CMK (cell line): Measurements from ENCODE around the gene TBPL1.
"Not testable (repeated sequence)": the region's sequence is repeated elsewhere in the genome, so short reads cannot be mapped to it uniquely, and the experiment has no call there.

ENCODE experiments used
- DNase-seq: peaks from one replicate; pipeline ENCODE4 v3.0.0-alpha.2; 2010; ENCODE audit warnings: low read depth

TBPL1 gene

DNA sequence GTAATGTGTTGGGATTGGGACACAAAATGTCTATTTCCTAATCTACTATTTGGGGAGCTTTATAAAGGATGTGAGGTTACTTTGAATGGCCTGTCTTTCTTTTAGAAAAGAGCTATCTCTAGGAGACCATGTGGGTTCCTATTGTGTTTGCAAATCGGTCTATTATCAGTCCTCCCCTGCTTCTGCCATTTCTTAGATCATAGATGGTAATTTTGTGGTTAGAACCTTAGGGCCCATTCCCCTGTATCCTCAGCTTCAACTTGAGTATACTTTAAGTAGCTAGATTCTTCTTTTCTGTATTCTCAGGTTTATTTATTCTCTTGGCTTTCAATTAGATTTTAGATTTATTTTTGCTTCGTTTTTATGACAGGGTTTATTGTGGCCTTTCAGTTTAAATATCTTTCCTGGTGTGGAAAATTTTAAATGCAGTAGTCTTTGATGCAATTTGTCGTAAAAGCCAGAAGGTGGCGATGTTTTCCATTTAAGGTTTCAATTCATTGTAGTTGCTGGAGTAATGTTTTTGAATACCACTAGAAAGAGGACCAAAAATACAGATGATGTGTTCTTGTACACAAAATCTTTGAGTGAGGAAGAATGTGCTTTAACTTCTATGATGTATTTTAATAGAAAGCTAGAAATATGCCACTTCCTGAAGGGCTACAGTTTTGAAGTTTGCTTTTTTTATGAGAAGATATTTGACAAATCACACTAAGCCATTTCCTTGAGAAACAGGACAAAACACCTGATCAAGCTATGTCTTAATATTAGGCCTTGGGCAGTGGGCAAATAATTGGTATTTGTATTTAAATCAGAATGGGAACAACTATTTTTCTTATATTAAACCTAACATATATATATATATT, 20.3 kb downstream of the TBPL1 start:
- no peak for DNase-seq

DNA sequence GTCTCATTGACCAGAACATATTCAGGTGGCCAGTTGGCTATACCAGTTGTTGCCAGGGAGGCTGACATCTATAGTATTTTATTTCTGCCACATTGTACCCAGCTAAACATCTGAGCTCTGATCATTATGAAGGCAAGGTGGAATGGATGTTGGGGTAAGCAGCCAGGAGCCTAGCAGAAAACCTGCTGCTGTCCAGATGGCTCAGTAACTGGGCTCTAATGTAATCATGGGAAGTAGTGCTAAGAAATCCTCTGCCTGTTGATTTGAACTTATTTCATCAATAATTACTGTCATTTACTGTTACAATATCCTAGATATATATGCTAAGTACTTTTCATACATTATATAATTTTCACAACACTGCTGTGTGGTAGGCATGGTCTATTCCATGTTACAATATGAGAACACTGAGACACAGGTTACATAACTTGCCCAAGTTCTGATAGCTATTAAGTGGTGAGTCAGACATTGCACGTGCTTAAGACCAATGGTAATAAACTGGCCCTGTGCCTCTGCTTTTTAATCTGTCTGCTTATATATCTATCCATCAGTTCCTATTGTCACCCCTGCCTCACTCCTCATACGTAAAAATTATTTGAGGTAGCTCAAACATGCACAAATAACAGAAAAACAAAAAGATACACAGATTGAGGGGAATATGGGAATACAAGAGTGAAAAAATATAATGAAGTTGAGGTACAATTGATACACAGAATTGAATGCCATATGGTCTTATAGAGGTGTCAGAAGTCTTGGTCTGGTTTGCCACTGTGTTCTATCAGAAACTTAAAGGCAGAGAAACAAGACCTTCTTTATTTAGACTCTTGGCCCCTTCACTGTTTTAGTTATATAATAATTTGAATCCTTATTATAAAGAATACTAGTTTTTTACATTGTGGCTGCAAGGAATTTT, 25.2 kb downstream of the TBPL1 start:
- no peak for DNase-seq

DNA sequence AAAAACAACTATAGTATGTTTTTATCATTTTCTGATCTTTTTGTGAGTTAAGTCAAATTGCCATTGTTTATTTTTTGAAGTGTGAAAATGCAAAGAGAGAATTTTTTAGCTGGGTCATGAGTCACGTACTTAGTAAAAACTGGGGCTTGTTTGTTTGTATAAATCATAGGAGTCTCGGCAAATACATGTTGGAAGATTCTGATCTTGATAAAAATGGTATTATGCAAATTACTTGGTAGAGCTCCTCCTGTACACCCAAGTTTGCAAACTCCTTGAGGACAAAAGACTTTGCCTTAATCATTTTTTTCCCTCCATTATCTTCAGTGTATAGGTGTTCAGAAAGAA, 25.8 kb downstream of the TBPL1 start:
- DNase-seq = no peak

DNA sequence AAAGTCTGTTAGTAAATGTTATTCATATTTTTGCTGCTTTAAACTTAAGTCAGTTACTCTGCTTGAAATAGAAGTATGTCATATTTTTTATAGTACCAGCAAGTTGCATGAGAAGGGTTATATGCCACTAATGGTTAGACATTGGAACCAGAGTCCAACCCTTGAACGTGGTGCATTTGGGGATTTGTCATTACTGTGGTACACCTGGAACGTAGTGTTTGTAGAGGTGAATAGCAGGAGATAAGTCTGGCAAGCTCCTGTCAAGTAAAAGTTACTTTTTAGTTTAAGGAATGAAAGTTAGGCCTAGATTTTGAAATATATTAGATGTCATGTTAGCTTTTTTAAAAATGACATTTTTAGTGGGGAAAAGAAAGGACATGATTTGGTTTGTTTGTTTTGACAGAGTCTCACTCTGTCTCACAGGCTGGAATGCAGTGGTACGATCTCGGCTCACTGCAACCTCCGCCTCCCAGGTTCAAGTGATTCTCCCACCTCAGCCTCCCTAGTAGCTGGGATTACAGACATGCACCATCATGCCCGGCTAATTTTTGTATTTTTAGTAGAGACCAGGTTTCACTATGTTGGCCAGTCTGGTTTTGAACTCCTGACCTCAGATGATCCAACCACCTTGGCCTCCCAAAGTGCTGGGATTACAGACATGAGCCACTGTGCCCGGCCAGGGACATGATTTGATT, 26.4 kb downstream of the TBPL1 start:
- not testable (repeated sequence) for DNase-seq

DNA sequence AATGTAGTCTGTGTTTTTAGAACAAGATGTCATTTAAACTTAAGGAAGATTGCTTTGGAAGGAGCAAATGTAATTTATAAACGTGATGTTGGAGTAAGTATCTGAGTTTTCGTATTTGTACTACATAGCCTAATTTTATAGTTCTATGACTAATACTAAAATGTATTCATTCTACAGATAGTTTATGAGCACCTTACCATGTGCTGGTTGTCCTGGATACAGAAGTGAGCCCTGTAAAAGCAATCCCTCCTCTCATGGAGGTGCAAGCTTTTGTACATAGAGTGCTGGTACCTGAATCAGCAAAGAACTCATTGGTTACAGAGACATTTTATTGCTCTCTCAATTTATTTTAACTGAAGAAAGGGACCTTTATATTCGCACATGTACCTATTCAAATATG, 27.1 kb downstream of the TBPL1 start:
- no peak for DNase-seq

DNA sequence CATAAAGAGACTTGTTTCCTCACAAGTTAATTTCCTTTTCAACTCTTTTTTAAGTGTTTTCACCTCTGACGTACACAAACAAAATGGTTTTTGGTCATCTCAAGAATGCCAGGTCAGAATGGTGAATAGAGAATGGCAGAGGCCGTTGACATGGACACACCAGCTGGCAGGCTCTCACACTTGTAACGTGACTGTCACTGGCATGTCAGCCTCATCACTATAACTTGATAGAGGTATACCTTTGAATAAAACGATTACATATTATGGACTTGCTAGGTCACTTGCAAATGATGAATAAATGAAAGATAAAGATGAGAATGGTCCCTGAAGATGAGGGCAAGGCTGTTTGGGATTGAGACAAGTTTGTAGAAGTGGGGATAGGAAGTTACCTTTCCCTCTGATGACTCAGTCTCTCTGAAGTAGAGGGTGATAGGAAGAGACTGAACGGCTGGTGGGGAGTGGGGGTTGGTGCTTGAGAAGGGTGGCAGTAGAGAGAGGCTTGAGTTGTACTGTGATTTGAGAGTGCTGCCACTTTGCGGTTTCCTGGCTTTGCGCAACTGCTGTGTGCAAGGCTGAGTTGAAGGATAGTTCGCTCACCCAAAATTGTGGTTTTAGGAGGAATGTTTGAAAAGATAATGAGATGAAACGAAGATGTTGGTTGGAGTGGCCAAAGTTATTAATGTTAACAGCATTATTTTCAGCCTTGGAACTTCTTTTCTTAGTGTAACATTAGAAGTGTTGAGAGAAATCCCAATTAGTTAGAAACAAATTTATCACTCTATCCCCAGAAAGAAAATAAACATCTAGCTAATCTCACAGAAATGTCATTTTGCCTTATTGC, 30.3 kb downstream of the TBPL1 start:
- DNase-seq = no peak

DNA sequence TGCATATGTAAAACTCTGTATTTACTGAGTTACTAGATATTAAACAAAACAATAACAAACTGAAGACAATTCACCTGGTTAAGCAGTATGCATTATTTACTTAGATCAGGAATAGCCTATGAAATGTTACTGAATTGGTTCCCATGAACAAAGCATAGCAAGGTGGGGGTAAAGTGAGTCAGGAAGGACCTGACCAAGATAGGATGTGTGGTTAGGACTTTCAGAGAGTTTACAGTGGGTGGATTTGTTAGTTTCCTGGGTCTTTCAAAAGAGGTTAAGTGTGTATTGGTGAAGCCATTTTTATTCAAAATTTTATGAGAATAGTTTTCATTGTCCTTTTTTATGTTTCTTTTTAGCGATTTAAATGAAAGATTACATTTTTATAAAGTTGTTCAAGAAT, 32.9 kb downstream of the TBPL1 start:
- DNase-seq = no peak

DNA sequence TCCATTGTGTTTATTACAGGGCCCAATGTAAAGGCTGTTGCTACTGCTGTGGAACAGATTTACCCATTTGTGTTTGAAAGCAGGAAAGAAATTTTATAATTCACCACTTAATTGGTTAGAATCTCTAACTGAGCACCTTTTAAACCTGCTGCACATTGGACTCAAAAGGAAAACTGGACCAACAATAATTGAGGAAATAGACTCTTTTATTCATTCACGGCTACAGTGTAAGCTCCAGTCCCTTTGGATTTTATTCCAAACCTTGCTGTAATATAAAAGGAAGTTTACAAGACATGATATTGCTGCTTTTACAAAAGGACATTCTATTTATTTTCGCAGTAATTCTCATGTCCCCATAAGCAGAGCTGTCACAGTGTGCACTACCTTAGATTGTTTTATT, 33.9 kb downstream of the TBPL1 start:
- no peak for DNase-seq

DNA sequence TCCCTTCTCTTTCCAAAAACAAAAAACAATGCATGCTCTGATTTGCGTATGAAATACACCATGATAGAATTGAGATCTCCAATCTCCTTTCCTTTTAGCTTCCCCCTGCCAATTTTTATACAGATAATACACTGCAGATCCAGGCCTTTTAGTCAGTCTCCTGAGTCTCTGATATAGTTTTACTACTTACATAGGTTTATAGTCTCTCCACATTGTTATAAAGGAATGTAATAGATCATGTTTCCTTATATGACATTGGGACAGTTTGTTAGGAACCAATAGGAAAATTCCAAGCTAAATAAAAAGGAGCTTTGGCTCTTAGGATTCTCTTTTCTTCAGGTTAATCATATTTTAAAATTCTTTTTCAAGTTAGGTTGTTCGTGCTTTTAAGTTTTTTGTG, 36.5 kb downstream of the TBPL1 start:
- no peak for DNase-seq

DNA sequence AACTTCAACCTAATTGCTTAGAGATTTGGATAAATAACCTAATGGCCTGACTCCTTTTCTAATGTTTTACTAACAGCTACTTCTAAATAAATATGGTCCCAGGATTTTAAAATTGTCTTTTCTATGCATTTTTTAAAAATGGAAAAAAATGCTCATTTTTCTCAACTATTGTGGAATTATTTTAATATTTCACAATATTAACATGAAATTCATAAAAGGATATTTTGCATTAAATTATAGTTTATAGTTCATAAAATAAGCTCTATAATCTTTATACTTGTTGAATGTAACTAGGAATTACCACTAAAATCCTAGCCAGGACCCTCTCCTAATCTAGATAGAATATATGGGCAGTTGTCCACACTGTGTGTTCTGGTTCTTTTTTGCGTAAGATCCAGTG, 37.3 kb downstream of the TBPL1 start:
- DNase-seq = no peak

DNA sequence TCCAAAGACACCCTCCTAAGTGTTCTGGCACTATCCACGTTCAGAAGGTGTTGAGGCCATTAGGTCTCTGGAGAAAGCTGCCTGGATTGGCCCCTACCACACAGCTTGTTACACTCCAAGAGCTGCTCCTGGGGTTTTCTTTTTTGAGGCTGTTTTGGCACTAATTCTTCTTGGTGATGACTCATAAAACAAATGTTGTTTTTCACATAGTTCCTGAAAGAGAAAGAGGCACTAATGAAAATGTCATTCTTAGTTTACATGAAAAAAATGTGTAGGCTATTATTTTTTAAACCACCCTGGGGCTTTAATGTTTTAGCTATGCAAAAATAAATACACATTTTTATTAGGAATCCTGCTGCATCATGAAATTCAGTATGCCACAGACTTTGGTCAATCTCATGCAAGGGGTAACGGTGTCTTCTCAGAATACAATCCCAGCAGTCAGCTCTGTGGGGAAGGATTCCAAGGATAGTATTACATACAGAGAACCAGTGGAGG, 38.1 kb downstream of the TBPL1 start:
- DNase-seq = no peak

DNA sequence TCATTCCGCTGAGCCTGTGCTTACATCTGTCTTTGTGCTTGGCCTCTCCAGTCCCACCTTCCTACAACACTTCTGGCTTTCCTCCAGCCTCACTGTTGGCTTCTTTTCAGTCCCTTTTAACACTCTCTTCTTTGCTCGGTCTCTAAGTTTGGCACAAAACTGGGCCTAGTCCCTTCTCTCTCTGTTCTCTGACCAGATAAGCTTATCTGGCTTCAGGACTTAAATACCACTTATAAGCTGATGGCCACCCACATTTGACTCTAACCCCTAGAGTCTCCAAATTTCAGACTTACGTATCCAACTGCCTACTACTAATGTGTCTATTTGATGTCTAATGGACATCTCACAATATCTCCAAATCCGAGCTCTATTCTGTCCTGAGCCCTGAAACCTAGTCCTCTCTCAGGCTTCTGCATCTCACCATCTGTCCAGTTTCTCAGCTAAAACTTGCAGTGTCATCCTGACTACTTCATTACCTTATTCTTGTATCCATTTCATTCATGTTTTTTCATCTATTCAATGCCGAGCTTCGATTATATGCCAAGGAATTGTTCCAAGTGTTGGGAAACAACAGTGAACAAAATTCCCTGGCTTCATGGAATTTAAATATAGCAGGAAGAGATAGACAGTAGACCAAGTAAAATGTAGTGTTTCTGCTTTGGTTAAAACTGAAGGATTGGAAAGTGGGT, 40.1 kb downstream of the TBPL1 start:
- no peak for DNase-seq

DNA sequence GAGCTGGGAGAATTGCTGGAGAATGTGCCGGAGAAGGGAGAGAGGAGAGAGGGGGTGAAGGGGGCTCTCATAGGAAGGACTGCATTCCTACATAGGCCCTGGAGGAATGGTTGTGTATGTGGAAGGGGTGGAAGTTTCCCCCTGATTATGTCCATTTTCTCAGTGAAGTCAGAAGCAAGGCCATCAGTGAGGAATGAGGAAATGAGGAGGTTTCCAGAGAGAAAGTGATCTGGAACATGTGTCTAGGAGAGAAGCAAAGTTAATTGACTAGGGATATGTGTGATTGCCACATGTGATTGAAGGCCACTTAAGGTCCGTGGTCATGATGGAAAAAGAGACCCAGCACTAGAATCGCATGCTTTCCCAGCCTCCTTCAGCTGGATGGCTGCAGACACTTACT, 42.3 kb downstream of the TBPL1 start:
- DNase-seq = no peak

DNA sequence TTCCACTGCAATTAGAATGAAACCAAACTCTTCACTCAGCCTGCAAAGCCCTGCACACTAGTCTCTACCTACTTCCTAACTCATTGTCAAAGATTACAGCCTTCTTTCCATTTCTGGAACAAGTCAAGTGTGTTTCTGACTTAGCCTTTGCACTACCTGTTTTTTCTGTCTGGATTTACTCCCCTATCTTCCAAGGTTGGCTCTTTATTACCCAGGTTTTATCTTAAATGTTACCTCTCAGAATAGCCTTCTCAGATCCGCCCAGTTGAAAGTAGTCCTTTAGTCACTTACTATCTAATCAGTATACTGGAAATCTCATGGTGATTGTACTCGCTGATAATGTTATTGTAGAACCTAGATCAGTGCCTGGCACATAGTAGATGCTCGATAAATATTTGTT, 42.7 kb downstream of the TBPL1 start:
- no peak for DNase-seq

DNA sequence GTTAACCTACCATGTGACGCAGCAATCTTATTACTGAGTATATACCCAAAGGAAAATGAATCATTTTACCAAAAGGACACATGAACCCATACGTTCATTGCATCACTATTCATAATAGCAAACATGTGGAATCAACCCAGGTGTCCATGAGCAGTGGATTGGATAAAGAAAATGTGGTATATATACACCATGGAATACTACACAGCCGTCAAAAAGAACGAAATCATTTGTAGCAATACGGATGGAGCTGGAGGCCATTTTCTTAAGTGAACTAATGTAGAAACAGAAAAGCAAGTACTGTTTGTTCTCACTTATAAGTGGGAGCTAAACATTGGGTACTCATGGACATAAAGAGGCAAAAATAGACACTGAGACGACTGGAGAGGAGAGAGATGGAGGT, 44.2 kb downstream of the TBPL1 start:
- no peak for DNase-seq

DNA sequence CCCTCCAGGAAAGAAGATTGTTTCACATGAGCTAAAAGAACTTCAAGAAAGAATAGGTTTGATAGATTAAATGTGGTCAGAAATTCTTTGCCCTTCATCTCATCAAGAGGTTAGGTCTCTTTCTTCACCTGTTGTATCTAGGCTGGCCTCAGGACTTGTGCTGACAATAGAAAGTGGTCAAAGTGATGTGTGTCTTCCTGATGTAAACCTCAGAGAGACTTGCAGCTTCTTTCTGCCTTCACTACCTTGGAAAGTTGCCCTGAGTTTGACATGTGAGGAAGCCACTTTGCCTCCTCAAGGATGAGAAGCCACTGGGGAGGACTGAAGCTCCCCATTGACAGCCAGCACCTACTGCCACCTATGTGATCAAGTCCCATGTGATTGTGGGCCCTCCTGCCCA, 46.3 kb downstream of the TBPL1 start:
- no peak for DNase-seq

DNA sequence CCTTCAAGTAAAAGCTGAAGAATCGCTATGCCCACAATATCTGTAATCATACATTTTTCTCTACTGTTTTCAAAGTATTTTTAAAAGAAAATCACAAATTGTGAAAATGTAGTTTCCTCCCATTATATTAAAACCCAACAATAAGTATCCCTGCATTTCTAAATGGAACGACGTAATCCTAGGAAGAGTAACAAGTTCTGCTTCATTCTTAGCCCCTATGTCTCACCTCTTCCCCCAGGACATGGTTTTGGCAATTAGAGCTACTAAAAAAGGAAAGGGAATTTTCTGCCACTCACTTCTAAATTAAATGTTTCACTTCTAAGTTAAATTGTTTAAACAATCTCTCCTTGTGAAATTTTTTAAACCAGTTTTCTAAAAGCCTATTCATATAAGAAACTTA, 47.4 kb downstream of the TBPL1 start:
- DNase-seq = no peak

DNA sequence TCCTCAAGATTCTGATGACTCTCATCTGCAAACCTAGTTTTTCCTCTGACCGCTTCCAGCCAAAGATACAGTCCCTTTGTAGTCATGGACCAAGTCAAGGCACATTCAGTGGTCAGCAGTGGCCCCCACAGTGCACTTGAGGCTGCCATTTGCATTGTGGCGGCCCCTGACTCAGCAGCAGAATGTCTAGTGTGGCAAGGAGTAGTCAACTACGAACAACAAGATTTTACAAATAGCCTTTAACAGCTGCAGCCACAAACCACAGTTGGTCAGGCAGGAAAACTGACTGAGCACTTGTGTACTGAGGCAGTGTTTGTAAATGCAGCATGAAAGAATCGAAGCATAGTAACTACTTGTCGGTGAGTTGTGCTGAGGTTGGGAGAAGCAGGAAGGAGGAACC, 49.8 kb downstream of the TBPL1 start:
- no peak for DNase-seq

DNA sequence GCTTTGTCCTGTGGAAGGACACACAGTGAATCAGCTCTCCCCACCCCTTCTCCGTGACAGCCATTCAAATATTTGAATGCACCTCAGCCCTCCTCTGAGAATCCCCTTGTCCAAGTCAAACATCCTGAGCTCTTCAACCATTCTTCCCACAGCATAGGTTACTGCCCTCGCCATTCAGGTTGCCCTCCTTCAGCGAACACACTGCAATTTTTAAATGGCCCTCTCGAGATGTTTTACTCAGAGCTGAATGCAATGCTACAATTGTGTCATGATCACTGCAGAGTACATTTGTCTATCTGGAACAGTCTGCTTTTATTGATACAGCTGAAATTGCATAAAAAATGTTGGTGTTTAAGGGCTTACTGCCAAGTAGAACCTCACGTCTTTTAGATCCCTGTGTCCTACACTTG, 50.5 kb downstream of the TBPL1 start:
- no peak for DNase-seq

DNA sequence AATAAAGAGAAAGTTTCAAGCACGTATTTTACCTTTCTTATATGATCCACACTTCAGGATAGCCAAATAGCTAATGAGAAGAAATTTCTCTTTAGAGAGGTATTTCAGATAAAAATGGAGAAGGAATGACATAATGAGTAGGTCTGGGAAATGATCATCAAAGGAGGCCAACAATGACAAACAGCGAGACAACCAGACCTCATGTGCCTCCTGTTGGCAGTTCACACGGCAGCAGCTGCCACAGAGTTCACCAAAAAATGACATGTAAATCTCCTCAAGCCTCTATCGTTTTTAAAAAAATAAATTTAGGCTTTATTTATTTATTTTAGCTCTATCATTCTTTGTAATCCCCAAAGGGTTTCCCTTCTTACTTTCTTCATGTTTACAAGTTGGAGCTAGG, 51.7 kb downstream of the TBPL1 start:
- DNase-seq = no peak

DNA sequence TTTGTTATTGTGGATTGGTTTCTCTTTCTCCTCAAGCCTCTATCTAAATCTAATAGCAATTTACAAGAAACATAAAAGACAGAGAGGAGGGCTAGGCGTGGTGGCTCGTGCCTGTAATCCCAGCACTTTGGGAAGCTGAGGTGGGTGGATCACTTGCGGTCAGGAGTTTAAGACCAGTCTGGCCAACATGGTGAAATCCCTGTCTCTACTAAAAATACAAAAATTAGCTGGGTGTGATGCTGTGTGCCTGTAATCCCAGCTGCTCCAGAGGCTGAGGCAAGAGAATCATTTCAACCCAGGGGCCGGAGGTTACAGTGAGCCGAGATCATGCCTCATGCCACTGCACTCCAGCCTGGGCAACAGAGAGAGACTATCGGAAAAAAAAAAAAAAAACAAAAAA, 52.8 kb downstream of the TBPL1 start:
- DNase-seq = no peak
